K562 treated with DMSO at 1 percent for 48 hours (cell line): ENCODE data around the gene MYO10. TPM values are rescaled to one million over a fixed set of nuclear protein-coding genes. Genes with fewer than 3 reads are reported as not detected.

Experiments used
- total RNA-seq: library from RNA; unstranded; fragments of 300-600 nt; gene quantifications from 2 replicates; pipeline ENCODE4 v1.2.3, GENCODE V29; 2022; ENCODE audit warnings: low replicate concordance; ENCODE audit errors: extremely low read depth

The MYO10 gene
- total RNA-seq, result not detected in 2 replicates

GRCh38 chr5:16936150-16936988 is at the start of gene MYO10:
MYO10 (minus strand) TSS chr5:16936288; CDS start chr5:16935808, 480 bp downstream.

GRCh38 chr5:16616536-16617273 is 319.4 kb downstream of the MYO10 start, which contains the start of gene RETREG1:
RETREG1 (minus strand) TSS chr5:16616997; CDS start chr5:16616971, 26 bp downstream.

